GM12874 (cell line): ENCODE results near the gene CTDSP2.

Source experiments
- CTCF ChIP-seq: IDR thresholded peaks from 2 replicates; pipeline ENCODE4 v1.5.1; 2011; ENCODE audit warnings: low read depth, mild to moderate bottlenecking, control low read depth, low read length, moderate library complexity; ENCODE audit not compliant: insufficient read depth

CTDSP2 gene

GRCh38 chr12:57772429-57773322 is 73.9 kb downstream of the CTDSP2 start, which contains the start of gene EEF1AKMT3:
Gene EEF1AKMT3 (plus strand): TSS chr12:57772614. CDS start chr12:57772725, 111 bp downstream.
- no peak for TF ChIP-seq CTCF

GRCh38 chr12:57771873-57772428 is 74.6 kb downstream of the CTDSP2 start, which contains the start of gene METTL1:
Gene METTL1 (minus strand): TSS chr12:57772105. CDS start chr12:57772083, 22 bp downstream.
- no peak for TF ChIP-seq CTCF

DNA sequence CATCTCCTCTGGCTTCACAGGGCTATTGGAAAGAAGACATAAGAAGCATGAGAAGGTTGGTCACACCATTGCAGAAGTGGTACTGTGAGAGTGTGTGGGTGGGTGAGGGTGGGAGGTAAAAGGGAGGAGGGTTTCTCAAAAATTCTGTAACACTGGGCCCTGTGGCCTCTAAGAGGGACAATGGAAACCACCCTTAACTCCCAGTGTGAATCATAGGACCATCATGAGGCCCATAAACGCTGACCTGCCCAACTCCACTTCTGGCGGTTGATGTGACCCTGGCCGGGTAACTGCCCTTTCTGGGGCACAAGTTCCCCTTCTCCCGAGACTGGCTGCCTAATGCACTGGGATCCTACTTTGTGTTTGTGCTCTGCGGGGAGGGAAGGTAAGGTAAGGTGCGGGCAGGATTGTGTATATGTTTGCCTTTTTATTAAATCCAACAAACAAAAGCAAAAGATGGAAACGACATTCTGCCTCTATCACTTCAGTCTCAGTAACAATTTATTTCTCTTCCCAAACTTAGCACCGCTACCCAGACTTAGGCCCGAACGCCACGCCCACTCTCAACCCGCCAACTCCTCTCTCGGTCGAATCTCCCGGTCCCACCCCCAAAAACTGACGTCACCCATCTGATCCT is 75.2 kb downstream of the CTDSP2 start:
- TF ChIP-seq CTCF: no peak

DNA sequence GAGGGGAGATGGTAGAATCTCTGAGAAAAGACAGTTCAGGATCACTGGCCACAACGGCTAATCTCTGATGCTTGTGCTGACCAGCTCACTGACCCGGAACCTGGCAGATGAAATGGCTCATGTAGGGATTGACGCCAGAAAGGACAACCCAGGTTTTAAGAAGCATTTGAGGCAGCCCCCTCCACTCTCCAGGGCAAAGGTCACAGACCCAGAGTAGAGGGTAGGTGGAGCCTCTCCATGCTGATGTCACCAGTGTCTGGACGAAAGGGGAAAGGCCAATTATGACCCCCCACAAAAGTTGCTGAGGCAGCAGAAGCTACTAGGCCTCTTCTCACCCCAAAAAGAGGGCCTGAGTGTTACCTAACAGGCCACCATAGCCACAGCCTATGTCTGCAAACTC is 75.8 kb downstream of the CTDSP2 start:
- TF ChIP-seq CTCF: no peak
